Tongue (tissue), 2 donors: Measurements from ENCODE around the gene TSPAN9. TPM values are rescaled to one million over a fixed set of nuclear protein-coding genes. Genes with fewer than 3 reads are reported as not detected.

Experiments used
- DNase-seq: peaks from one replicate; pipeline ENCODE4 v3.0.0-alpha.2; 2015
- total RNA-seq: library from RNA; depleted of rRNA; stranded (reverse); fragments of >200 nt; gene quantifications from one replicate; pipeline ENCODE4 v1.2.3, GENCODE V29; 2014

TSPAN9 gene
- 162 TPM for total RNA-seq

DNA sequence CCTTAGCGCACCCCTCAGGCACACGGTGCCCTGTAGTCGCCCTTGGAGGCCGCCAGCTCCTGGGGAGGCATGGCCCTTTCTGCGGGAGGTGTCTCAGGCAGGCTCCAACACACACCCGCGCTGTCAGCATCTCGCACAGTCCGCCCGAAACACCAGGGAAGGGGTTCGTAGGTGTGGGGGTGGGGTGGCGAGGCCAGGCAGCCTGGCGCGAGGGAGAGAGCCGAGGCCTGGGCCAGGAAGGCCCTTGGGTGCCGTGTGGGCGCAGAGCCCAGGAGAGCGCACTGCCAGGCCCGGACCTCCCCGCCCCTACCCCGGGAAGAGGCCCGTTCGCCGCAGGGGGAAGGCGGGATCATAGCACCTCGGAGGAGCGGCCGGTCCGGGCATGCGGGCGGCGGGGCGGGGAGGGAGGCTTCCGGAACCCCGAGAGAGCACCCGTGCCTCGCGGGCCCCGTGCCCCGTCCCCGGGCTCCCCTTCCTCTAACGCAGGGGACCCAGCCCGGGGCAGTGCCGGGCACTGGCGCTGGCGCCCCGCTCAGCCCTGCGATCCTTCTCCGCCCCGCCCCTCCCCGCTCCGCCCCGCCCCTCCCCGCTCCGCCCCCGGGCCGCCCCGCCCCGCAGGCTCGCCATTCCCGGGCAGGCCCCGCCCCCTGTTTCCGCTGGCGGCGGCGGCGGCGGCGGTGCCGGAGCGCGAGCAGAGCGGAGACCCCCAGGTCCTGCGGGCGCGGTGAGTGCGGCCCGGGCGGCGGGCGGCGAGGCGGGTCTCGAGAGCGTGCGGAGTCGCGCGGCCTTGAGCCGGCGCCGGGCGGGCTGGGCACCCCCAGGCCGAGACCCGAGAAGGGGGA lies at the start of gene TSPAN9:
TSS of gene TSPAN9 (plus strand) at position 650 of the 842 bp plus-strand sequence. CDS start 123,815 bp downstream, outside the sequence.
- DNase-seq, result peak; percentile 82

- DNase-seq, result no peak
These were observed 49.1 kb upstream of the TSPAN9 start for GRCh38 chr12:3028108-3028507.

DNA sequence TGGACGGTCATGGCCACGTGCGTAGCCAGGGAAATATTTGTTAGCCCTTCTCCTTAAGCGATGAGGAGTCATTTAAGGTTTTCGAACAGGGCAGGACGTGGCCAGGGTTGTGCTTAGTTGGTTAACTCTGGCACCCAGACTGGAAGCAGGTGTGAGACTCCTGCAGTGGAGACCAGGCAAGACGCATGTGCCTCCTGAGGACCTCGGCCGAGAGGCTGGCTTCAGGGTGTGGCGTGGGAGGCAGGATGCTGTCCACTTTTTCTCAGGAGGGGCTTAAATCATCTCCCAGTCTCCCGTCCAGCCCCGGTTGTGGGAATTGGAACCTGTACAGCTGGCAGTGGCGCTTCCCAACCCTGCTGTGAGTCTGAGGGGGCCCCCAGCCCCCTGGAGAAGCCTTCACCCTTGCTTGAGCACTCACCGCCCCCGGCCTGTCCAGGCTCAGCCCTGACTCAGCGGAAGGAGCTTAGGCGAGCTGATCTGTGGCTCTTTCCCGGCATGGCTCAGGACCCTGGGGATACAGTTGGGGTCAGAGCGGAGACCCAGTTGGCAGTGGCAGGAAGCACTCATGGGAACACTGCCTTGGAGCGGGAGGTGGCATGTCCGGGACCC lies 46.3 kb upstream of the TSPAN9 start:
- peak; percentile 36 for DNase-seq

- DNase-seq, result no peak
These were observed 45.0 kb upstream of the TSPAN9 start for GRCh38 chr12:3032161-3032560.

GRCh38 chr12:3032770-3033538 lies 44.2 kb upstream of the TSPAN9 start:
- DNase-seq, result peak; percentile 83

- DNase-seq, result peak; percentile 96
These were observed 43.7 kb upstream of the TSPAN9 start for GRCh38 chr12:3033539-3033867.

- peak; percentile 91 for DNase-seq
These were observed 43.0 kb upstream of the TSPAN9 start for GRCh38 chr12:3034067-3034750.

DNA sequence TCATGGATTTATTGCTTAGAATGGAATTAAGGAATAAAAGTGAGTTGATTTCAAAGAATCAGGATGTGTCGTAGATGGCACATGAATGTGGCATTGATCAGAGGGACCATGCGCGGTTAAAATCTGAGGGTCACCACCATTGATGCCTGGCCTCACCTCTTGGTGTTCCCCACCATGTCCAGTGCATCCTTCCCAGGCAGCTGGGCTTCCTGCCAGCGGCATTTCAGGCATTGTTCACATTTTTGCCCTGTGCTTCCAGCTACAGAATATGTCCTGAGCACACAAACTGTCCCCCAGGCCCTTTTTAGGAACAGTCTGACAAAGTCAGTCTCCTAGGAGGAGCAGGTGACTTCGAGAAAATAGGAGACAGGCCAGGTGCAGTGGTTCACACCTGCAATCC lies 42.0 kb upstream of the TSPAN9 start:
- DNase-seq, result no peak

DNA sequence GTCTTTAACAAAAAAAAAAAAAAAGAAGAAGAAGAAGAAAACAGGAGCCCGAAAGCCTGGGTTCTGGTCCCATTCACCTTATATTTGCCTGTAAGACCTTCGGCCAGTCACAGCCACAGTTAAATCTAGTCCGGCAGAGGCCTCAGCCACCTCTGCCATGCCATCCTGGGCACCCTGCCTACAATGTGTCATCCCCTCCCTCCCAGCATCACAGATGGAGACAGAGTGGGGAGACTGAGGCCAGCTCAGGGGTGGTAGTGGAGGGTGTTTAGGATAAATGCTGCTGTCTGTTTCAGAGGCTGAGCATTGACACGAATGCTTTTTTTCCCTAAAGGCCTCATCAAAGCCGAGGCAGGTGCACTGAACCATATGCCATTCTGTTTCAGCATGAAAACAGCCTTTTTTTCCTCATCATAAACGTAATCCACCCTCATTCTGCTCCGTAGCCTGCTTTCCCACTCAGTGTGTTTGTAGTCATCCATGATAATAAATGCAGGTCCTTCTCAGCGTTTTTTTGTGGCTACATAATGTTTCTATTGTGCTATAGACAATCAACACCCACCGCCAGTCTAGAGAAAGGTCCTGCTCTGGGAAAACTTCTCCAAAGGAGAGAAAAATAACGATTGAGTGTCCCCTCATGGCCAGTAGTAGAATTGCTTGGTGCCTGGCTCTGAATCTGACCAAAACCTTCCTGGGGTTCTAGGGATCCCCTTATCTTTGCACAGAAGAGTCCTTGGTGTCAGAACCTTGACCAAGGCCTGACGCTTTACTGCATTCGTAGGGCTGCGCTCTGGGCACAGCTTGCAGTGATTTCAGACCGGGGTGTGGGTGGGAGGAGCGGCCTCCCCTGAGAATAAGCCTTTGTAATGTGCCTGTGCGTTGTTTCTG lies 41.1 kb upstream of the TSPAN9 start:
- no peak for DNase-seq

GRCh38 chr12:3036901-3037600 lies 40.1 kb upstream of the TSPAN9 start:
- DNase-seq, result no peak

DNA sequence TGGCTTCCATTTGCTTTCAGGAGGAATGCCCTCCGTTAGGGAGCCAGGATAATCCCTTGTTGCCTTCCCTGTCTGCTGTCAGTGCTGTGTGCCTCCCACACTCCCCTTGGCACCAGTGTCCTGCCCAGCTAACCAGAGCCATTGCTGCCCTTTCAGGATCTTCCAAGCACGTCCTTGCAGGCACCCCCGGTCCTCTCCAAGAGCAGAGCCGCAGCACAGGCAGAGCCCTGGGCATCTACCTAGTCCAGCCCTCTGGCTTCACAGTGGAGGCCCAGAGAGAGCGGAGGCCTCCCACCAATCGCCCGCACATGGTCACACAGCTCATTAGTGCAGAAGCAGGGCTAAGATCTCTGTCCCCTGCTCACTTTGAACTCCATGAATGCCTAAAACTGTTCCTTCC lies 39.0 kb upstream of the TSPAN9 start:
- DNase-seq, result no peak

DNA sequence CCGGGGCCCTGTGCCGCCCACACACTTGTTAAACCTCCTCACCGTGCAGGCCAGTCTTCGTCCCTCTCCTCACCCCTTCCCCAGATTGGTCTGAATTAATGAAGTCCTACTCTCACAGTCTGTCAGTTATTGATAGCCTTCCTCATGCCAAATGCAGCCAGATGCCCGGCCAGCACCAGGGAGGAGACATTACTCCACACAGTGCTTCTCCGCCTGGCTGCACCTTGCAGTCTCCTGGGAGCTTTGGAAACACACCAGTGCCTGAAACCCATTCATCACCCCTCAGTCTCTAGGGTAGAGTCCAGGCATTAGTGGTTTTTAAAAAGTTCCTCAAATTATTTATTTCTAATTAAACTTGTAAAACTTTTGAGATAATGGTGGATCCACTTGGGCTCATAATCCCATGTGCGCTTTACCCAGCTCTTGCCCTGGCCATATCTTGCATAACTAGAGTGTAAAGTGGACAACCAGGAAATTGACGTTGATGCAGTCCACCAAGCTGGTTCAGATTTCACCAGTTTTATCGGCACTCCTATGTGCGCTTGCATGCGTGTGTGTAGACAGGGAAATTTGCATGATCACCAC lies 38.2 kb upstream of the TSPAN9 start:
- no peak for DNase-seq

- DNase-seq, result no peak
These were observed 37.0 kb upstream of the TSPAN9 start for GRCh38 chr12:3040026-3040656.

DNA sequence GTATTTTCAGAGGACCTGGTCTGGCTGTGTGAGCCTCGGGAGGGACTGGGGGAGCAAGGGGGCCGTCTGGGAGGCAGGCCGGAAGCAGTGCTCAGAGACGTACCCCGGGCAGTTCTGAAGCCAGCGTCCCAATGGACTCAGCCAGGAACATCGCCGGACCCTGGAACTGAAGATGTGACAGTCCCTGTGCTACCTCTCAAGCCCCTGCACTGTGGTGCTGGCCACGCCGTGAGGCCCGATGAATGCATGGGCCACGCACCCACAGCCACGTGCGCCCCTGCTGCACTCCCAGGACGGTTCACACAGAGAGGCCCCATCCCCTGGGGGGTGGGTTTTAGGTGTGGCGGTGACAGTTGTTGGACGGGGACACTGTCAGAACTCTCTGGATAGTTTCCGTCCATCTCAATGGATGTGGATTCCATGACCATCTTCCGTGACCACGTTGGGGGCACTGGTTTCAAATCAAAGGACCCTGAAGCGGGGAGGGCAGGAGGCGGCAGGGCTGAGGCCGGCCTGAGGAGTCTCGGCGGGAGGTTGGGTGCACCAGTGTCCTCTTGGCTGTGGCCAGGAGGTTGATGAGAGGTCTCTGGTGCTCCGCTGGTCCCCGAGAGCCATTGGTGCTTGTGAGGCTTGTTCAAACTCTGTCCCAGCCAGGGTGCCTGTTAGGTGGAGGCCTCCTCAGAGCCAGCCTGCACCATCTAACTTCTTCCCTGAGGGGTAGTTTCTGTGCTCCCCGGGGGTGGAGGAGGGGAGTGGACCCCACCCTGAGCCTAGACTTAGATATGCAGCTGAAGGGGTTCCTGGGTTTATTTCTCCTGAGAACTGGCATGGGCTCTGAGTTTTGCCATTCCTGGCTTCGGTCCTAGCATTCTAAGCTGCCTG lies 36.3 kb upstream of the TSPAN9 start:
- no peak for DNase-seq

GRCh38 chr12:3041558-3042164 lies 35.5 kb upstream of the TSPAN9 start:
- DNase-seq, result peak; percentile 85

DNA sequence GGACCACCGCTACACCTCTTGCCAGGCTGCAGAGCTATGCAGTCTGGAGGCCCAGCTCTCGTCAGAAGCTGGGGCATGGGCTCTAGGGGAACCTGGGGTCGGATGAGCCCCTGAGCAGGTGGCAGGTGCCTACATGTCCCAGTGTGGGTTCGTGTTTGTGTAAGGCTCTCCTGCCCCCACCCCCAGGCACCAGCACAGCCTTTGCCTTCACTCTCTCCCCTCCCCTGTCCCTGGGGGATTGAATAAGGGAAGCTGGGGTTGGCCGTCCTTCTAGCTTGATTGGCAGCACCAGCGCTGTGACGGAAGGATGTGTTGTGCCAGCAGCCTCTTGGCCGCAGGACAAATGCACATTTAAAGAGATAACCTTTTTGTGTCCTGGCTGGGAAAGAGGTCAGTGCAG lies 34.8 kb upstream of the TSPAN9 start:
- DNase-seq, result no peak

GRCh38 chr12:3042826-3043225 lies 34.4 kb upstream of the TSPAN9 start:
- no peak for DNase-seq

DNA sequence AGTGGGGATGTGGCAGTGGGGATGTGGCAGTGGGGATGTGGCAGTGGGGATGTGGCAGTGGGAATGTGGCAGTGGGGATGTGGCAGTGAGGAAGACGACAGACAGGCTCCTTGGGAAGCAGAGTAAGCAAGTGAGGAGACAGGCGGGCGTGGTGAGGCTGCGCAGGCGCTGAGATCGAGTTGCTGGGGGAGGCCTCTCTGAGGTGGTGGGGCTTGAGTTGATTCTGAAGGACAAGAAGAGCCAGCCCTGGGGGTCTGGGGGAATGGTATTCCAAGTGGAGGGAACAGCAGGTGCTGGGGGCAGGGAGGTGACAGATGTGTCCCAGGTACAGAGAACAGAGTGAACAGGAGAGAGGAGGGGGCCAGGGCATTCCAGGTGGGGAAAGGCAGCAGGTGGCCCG lies 33.8 kb upstream of the TSPAN9 start:
- DNase-seq, result no peak
